Stimulated activated CD8-positive, alpha-beta memory T cell treated with anti-CD3 and anti-CD28 coated beads, Interleukin-15, amount 100 ng/mL, for 4 hours (primary cell): ENCODE results near the gene POLR2M.

Experiments used
- DNase-seq, 2 donors: peaks; one replicate each; pipeline ENCODE4 v3.0.0-alpha.2; 2020; ENCODE audit warnings: low read depth in 2 of 2

Gene POLR2M

DNA sequence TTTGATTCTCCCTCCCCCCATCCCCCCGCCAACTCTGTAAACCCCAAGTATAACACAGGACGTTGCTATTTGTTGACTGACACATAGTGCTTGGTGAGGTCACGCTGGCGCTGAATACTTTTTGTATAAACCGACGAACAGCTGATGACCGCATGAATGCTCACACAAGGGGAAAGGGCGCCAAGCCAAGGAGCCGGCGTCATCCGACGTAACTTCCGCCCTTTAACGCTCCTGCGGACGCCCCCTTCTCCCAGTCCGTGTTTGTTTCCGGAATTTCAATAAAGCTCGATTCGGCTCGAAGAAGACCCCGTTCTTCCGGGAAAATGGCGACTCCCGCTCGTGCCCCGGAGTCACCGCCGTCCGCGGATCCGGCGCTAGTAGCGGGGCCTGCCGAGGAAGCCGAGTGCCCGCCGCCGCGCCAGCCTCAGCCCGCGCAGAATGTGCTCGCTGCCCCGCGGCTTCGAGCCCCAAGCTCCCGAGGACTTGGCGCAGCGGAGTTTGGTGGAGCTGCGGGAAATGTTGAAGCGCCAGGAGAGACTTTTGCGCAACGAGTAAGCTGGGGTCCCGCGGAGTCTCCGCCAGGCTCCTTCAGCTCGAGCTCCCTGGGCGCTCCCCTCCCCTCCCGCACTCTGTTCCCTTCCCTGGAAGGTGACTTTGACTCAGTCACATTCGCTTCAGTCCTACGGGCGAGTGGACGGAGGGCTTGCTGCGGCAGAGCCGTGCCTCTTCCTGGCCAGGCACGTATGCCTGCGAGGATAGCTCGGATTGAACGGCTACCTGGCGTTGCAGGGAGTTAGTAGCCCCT, at the start of gene POLR2M:
Gene POLR2M, plus strand, starts transcription at position 310 of the 805 bp plus-strand sequence. Its CDS starts 129 bp downstream, at position 439.
- DNase-seq = peak; percentile 77 to 87

DNA sequence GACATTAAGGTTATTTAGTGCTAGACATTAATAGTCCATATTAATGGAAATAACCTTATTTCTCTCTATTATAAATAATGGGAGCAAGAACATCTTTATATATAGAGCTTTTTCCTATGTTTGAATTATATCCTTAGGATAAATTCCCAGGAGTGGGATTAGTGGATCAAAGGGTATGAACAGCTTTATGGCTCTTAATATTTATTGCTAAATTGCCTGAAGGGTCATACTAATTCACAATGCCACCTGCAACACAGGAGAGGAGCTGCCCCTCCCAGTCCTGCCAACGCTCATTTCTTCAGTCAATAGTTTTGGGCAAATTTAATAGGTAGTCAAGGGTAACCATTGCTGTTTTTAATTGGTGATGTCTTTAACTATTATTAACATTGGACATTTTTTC, 48.9 kb upstream of the POLR2M start:
- DNase-seq = no peak

DNA sequence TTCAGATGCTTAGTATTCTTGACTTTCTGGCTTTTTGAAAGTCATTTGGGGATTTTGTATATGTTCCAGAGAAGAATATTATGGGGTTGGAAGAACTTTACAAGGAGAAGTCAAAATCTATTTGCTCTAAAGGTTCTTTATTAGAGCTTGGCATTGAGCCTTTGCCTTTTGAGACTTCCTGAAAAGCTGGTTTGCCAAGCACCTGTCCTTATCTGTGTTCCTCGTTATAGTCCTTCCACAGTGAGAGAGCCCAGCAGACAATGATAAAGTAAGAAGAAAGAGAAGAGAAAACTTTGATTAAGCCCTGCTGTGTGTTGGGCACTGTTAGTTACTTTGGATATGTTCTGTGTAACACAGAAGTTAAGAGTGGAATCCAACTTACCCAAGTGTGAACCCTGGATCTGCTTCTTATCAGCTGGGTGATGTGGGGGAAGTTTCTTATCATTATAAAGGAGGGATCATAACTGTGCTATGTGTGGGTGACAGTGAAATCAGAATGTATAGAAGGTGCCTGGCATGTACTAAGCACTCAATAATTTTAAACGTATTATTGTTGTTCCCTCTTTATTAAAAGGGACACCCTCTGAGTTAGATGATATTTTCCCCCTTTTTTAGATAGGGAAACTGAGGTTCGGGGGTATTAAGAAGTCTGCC, 44.3 kb upstream of the POLR2M start:
- DNase-seq = no peak

DNA sequence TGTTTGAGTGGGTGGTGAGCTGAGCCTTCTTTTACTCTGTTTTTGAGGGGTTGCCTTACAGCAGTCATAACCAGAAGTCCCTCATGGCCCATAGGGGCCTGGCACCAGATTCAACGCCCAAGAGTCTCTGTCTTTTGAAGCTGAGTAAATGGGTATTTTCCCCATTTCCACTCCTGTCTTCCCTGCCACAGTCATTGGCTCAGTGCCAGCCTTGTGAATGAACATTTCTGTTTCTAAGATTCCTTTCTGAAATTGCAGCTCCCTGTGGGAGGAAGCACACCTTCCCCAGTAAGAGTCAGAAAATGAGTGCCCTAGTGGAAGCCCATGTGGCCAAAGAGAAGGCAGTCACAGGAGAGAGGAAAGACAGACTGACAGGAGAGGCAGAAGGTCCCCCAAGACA, 43.7 kb upstream of the POLR2M start:
- DNase-seq = no peak

DNA sequence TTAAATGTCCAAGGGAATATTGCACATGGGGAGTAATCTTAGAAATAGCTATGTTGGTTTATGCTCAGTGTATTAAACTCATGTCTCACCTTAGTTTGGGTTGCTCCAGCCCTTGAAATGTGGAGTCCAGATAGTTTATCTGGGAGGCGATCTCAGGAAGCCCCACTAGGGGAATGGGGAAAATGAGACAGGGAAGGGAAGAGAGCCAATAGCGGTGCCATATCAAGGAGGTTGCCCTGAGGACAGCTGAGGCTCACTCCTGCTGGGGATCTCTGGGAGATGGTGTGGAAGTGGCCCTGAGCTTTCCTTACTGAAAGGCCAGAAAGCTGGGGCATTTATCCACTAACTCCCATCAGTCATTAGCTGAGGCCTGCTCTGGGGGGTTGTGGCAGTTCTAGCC, 43.3 kb upstream of the POLR2M start:
- DNase-seq = no peak

DNA sequence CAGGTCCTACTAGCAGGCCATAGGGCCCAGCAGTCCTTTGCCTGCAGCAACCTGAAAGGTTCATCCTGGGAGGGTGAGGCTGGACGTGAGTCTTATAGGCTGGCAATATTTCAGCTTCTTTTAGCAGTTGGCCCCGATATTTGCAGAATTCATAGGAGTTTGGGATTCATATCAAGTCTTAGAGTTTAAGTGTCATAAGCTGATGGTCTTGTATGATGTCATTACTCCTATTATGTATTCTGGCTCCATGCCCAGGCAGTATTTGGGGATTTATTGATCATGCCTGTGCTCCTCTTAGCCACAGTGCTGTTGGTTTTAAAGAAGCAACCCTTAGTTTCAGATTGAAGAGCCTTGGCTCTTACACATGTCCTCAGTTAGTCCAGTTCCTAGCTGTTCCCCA, 41.3 kb upstream of the POLR2M start:
- DNase-seq = no peak

DNA sequence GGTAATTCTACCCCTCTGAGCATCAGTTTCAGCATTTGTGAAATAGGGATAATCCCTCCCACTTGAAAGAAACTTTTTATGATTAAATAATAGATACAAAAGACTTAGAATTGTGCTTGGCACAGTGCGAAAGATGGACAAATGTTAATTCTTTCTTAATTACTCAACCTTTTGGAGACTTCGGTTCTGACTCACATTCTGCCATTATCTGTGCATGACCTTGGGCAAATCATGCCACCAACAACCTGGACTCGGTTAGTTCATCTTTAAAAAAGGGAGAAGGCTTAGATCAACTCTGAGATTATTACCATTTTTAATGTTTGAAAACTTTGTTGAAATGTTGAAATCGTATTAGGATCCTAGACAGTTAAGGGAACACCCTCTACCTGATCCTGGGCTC, 40.6 kb upstream of the POLR2M start:
- no peak for DNase-seq

DNA sequence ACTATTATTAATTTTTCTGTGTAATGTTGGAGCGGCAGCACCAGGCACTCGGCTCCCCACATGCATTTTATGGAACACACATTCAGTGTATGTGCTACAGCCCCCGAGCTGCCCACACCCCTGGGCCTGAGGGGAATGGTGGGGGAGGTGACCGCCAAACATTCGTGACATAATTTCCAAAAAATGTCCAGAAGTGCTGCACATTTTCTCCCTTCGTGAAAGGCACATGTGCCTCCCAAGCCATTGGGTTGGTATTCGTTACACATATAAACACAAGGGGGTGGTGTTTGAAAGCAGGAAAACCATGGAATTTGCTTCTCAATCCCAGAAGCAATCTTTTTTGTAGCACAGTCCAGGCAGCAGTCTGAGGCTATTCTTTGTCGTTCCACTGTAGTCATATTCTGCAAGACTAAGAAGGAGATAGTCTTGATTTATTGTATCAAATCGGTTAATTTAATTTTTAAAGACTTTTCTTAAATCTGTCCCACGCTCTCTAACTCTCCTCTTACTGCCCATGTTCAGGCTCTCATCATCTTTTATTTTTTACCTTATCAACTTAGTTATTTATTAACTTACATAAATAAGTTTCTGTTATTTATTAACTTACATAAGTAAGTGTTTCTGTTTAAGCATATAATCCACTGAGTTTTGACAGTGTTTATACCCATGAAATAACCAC, 39.2 kb upstream of the POLR2M start:
- DNase-seq = no peak

DNA sequence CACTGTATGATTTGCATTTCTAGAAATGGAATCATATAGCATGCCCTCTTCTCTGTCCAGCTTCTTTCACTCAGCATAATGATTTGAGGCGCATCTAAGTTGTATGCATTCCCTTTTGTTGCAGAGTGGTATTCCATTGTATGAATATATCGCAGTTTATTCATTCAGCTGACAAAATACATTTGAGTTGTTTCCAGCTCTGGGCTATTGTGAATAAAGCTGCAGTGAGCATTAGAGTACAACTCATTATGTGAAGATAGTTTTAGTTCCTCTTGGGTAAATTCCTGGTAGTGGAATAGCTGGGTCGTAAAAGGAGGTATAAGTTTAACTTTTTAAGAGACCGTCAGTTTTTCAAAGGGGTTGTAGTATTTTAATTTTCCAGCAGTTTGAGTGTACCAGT, 38.5 kb upstream of the POLR2M start:
- DNase-seq = no peak

DNA sequence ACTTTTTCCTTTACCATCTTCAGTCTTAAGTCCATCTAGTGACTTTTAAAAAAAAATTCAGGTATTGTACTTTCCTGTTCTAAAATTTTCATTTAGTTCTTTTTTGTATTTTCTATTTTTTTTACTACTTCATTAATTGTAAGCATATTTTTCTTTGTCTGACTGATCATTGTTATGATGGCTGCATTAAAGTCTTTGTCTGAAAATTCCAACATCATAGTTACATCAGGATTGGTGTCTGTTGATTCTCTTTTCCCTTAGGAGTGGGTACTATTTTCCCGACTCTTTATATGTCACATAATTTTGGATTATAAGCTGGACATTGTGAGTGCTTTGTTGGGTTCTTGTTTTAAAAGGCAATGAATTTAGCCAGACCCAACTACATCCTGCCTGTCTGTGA, 34.9 kb upstream of the POLR2M start:
- DNase-seq = no peak

DNA sequence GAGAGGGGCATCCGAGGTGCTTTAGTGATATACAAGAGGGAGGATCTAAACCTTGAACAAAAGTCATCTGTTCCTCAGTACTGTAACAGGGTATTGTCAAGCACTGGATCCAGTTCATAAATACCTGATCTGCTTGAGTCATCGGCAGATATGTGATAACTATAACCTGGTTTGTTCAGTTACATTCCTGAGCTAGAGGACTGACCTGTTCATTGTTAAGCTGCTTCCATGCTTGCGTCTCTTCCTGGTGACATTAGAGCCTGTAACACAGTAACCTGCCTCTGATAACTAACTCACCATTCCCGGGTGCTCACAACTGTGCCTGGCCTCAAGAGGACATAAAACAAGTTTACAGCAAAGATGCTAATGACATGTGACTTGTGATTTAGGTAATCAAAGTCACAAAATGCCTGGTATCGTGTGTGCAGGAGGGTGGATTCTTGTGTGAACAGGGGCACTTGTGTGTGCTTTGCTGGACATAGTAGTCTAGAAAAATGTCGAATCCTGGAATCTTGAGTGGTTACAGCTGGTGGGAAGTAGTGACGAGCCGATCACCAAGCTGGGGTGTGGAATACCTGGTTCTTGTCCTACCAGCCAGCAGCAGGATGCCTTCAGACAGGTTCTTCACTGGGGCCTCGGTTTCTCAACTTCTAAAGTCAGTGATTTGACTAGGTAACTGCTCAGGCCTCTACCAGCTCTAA, 30.9 kb upstream of the POLR2M start:
- no peak for DNase-seq

DNA sequence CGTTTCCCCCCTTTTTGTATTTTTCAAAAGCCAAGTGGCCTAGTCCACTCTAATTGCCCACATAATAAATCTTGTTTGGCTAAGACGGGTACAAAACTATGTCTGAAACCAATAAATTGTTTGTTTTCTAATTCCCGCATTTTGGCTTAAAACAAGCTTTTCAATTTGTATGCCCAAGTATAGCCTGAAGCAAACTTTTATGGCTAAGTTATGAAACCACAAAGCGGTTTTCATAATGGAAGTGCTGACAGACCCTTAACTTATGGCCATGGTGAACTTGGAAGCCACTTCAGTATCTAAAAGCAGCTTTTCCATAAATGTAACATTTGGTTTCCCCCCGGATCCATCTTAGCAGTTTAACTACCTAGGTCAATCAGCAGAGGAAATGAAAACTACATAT, 29.9 kb upstream of the POLR2M start:
- no peak for DNase-seq

DNA sequence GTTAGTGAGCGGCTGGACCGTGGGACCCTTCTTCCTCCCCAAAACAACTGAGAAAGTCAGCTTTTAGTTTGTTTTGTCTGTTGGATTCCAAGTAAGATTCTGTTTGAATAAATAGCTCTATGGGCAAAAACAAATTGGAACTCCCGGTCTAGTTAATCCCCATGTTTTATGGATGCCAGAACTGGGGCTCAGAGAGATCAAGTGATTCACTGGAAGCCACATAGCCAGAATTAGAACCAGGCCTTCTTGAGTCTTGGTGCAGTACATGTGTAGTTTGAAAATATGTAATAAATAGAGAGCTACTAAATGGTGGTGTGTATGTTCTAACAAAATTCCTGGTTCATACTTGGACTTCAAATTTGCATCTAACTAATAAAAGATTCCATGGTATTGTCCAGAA, 29.3 kb upstream of the POLR2M start:
- DNase-seq = no peak

DNA sequence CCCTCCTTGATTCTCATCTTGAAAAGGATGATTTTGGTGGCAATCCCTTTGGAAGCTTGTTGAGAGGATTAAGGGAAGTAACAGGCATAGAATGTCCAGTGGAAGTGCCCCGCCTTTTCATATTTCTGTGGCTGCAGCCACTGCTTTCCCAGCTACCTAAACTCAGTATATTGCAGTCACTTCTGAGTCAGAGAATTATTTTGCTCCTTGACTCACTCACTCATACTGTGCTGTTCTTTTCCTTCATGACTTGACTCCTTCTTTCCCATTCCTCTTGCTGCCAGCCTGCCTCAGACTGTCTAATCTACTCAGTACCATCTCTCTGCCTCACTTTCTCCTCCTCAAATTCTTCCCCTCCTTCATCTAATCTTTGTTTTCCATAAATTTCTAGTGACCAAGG, 26.5 kb upstream of the POLR2M start:
- no peak for DNase-seq

DNA sequence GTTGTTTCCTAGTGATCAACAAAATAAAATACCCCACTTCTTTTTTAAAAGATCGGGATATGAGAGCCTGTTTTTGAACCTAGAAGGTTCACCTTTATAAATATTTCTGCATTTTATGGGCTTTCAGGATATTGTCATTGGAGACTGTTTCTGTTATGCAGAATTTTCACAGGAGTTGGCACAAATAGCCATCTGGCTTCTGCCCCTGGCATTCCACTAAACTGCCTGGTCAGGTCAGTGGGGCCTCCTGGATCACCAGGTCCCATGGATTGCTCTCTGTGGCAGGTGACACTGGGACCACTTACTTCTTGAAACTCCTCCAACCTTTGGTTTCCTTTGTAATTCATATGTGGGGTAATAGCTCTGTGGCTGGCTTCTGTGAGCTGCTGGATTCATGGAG, 25.5 kb upstream of the POLR2M start:
- no peak for DNase-seq

DNA sequence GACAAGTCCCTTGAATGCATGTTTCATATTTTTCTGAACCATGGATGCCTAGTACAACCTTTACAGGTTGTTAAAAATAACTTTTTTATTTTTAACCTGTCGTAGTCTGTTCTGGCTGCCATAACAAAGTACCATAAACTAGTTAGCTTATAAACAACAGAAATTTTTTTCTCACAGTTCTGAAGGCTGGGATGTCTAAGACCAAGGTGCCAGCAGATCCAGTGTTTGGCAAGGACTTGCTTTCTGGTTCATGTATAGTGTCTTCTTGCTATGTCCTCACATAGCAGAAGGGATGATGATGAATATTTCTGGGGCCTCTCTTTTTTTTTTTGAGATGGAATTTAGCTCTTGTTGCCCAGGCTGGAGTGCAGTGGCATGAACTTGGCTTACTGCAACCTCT, 23.0 kb upstream of the POLR2M start:
- no peak for DNase-seq

DNA sequence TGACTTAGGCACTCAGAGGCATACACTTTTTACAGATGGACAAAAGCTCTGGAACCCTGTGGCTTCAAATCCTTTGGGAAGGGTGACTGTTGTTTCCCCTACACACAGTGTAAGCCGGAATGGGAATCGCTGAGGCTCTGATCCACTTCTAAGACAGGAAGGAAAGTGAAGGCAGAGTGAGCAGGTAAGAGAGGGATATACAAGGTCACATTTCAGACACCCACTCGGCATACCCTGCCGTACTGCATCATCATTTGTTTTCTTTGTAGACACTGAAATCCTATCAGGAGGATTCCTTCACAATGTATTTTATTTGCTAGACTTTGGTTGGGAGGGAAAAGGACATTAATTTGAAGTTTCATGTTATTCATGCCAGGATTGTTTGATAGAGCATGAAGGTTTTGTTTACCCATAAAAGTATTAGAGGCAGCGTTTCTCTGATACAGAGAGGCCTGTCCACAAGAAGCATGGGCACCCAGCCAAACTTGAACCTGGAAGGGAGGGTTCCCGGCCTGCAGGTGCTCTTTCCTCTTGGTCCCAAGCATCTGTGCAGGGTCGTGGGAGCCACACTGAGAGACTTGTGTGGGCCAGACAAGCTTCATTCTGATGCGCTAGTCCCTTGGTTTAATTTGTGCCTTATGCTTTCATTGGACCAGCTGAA, 21.9 kb upstream of the POLR2M start:
- DNase-seq = no peak

DNA sequence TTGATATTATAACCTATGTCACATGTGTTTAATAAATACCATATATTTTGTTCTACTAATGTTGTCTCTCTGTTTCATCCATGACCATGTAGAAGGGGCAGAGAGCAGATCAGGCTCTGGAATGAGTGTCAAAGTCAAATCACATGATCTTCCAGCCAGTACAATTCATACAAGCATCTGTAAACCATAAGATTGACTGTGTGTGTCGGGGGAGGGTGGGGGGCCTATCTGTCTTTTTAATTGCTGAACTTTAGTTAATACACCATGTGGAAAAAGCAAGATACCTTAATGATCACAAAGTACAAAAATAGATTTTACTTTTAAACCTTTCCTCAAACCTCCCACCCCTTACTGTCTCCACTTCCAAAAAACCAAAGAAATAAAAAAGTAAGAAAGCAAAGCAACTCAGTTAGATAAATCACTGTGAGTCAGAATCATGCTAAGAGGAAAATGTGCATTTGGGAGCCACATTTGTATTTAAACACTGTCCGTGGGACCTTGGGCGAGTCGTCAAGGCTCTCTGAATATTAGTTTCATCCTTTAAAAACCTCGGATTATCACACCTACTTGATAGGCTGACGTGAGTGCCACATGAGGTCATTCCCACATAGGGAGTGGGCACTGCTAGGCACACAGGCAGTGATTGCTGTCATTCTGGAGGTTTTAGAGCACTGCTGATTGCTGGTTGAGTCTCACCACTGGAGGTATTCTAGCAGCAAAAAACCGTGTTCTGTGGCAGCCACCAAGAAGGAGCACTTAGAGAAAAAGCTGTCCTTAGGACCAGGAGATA, 21.0 kb upstream of the POLR2M start:
- no peak for DNase-seq

DNA sequence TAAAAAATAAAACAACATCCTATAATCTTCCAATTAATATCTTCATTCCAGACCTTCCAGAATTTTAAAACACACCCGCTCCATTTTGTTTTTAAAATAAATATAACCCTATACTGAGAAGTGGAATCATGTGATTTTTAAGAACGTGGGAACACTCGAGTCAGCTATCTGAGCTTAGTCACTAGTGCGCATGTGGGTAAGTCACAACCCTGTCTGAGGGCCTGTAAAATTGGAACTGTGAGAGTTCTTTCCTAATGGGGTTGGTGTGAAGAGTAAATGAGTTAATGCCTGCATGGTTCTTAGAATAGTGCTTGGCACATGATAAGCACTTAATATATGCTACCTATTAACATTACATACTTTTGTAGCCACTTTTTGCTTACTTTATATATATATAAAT, 19.9 kb upstream of the POLR2M start:
- DNase-seq = no peak

DNA sequence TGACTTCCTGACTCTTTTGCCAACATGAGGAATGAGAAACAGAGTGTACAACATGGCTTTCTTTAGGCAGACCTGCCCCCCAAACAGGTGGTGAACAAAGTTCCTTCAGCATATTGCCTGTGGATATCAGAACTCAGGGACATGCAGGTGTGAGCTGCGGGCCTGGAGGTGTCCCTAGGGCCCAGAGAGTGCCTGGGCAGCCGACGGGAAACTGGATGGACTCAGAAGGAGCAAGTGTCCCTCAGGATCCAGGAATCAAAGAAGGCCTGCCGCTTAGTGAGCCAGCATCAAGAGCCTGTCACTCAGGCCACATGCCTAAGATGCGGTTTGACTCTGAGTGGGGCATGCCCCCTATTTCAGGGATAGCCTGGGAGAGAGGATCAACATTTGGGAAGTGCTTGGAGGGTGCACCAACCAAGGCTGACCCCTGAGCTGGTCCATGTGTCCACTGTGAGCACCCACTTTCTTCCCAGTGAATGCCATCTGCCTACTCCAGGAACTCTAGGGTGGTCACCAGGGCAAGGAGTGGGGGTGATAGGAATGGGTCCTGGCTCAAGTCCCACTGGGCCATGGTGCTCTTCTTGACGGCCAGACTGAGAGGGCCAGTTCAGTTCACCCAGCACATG, 16.1 kb upstream of the POLR2M start:
- no peak for DNase-seq

DNA sequence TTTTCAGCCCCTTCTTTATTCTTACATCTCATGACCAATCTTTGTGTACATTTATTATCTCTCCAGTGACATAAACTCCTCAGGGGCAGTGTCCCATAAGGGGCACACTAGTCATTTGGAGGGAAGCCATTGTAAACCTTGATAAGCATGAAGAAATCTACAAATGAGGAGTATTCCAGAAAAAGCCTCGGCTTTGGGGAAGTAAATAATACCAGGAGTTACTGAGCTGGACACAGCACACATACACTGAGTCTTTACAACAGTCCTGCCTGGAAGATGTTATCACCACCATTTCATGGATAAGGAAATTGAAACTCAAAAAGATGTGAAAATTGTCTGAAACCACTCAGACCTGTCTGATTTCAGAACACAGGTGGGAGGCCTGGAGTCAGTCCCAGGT, 15.4 kb upstream of the POLR2M start:
- no peak for DNase-seq
